ENCODE data around the gene STIP1. TPM values are rescaled to one million over a fixed set of nuclear protein-coding genes. Genes with fewer than 3 reads are reported as not detected.

The STIP1 gene
- total RNA-seq, 1 donor from 2014 or later: 91.3 TPM

- no peak for TF ChIP-seq POLR2AphosphoS5 (IDR thresholded peaks at IDR 0.05; ENCODE audit: insufficient read depth in 1 of 2, low read depth in 1 of 2)
- intact Hi-C loops (cut with DNase I): loop anchor here (5.0 kb wide), 1 partner anchor 69 kb away; the partner anchor contains the start of gene ESRRA
Observed at GRCh38 chr11:64238076-64238475, 52.1 kb downstream of the STIP1 start.

GRCh38 chr11:64238999-64239398 lies 53.0 kb downstream of the STIP1 start:
- Histone ChIP-seq H3K27ac (peak overlapping the region; percentile 100), H3K36me3 (peaks cover 0 to 26% of the 10 kb centered on the region in 2 donors), H3K4me1 (peaks cover 58% of the 10 kb centered on the region), H3K4me3 (no peak overlapping the region), H3K27me3 (no peaks in the 10 kb centered on the region), H3K9me3 (no peaks in the 10 kb centered on the region)
- intact Hi-C loops (cut with DNase I): loop anchor here (5.0 kb wide), 1 partner anchor 68 kb away; the partner anchor contains the start of gene ESRRA
- no peak for DNase-seq (ENCODE audit: extremely low spot score in 2 of 2)
- TF ChIP-seq POLR2AphosphoS5 (IDR thresholded peaks at IDR 0.05; ENCODE audit: insufficient read depth in 1 of 2, low read depth in 1 of 2) (no peak), POLR2A (IDR thresholded peaks at IDR 0.05) (no peak), CTCF (IDR thresholded peaks at IDR 0.05) (no peak)

More at GRCh38 chr11:64238076-64238475, 52.1 kb downstream of the STIP1 start:
- no peak for DNase-seq (ENCODE audit: extremely low spot score in 2 of 2)
- Histone ChIP-seq H3K36me3 (peaks cover 0 to 18% of the 10 kb centered on the region in 2 donors), H3K27ac (peak overlapping the region; percentile 56), H3K9me3 (no peaks in the 10 kb centered on the region), H3K4me3 (no peak overlapping the region), H3K27me3 (no peaks in the 10 kb centered on the region), H3K4me1 (peaks cover 57% of the 10 kb centered on the region)

- Histone ChIP-seq H3K4me3 (peak overlapping the region; percentile 87 to 99), H3K36me3 (peaks cover 0 to 30% of the 10 kb centered on the region in 2 donors), H3K4me1 (peaks cover 61% of the 10 kb centered on the region), H3K9me3 (no peaks in the 10 kb centered on the region), H3K27ac (peak overlapping the region; percentile 100), H3K27me3 (no peaks in the 10 kb centered on the region)
- intact Hi-C loops (cut with DNase I): loop anchor here (2.0 to 5.0 kb wide), 2 partner anchors 67 to 77 kb away; partner anchors contain the start of genes ESRRA and TRMT112
- no peak for DNase-seq (ENCODE audit: extremely low spot score in 2 of 2)
- TF ChIP-seq POLR2AphosphoS5 (IDR thresholded peaks at IDR 0.05; ENCODE audit: insufficient read depth in 1 of 2, low read depth in 1 of 2) (no peak), CTCF (IDR thresholded peaks at IDR 0.05) (no peak), POLR2A (IDR thresholded peaks at IDR 0.05) (no peak)
Observed at GRCh38 chr11:64239662-64240434, 53.9 kb downstream of the STIP1 start.

GRCh38 chr11:64240435-64241240 lies 54.7 kb downstream of the STIP1 start, which contains the start of gene FKBP2:
Gene FKBP2, plus strand, starts transcription at chr11:64241095. Its CDS starts 1,293 bp downstream, at chr11:64242388.
- intact Hi-C loops (cut with DNase I): loop anchor here (2.0 kb wide), 1 partner anchor 76 kb away; the partner anchor contains the start of gene TRMT112
- Histone ChIP-seq H3K36me3 (peaks cover 0 to 30% of the 10 kb centered on the region in 2 donors), H3K27ac (peak within 1 kb of the TSS; percentile 100), H3K4me3 (peak within 1 kb of the TSS; percentile 87 to 99), H3K4me1 (peaks cover 61% of the 10 kb centered on the region), H3K9me3 (no peaks in the 10 kb centered on the region), H3K27me3 (no peaks in the 10 kb centered on the region)
- DNase-seq (ENCODE audit: extremely low spot score in 2 of 2): peak in 1 of 2 donors; percentile 99
- peak; percentile 85 to 98 for TF ChIP-seq POLR2AphosphoS5 (IDR thresholded peaks at IDR 0.05; ENCODE audit: insufficient read depth in 1 of 2, low read depth in 1 of 2)
- peak in 1 of 2 donors; percentile 65 for TF ChIP-seq POLR2A (IDR thresholded peaks at IDR 0.05)
- no peak for TF ChIP-seq CTCF (IDR thresholded peaks at IDR 0.05)

GRCh38 chr11:64241241-64241490 lies 55.2 kb downstream of the STIP1 start:
- Histone ChIP-seq H3K27me3 (no peaks in the 10 kb centered on the region), H3K4me3 (peak overlapping the region; percentile 87 to 99), H3K4me1 (peaks cover 61% of the 10 kb centered on the region), H3K9me3 (no peaks in the 10 kb centered on the region), H3K27ac (peak overlapping the region; percentile 100), H3K36me3 (peaks cover 0 to 30% of the 10 kb centered on the region in 2 donors)
- peak; percentile 99 to 100 for DNase-seq (ENCODE audit: extremely low spot score in 2 of 2)
- TF ChIP-seq POLR2A (IDR thresholded peaks at IDR 0.05) (no peak), CTCF (IDR thresholded peaks at IDR 0.05) (no peak), POLR2AphosphoS5 (IDR thresholded peaks at IDR 0.05; ENCODE audit: insufficient read depth in 1 of 2, low read depth in 1 of 2) (no peak)
- intact Hi-C loops (cut with DNase I): loop anchor here (2.0 kb wide), 1 partner anchor 76 kb away; the partner anchor contains the start of gene TRMT112
